ENCODE measurements around the gene GLI2. TPM values are rescaled to one million over a fixed set of nuclear protein-coding genes. Genes with fewer than 3 reads are reported as not detected.

Gene GLI2
- total RNA-seq, 2 donors from 2014 or later: 4.9 to 5.4 TPM

DNA sequence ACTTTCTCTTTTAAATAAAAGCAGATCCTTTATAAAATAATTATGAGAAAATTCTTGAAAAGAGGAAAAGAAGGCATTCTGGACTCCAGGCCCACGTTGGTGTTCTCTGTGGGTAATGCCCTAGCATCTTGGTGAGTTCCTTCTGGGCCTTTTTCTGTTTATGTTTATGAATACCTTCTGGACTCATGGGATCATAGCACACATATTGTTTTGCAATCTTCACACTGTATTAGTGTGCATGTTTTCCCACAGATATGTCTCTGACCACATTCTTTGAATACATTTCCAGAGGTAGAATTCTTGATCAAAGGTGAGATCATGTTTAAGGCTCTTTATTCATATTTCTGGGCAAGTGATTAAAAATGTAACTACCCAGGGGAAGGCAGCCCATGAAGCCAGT lies 15.9 kb downstream of the GLI2 start:
- H3K36me3 ChIP-seq: no peaks in the 10 kb centered on the region
- ATAC-seq (ENCODE audit: insufficient number of reproducible peaks, low FRiP score, low read depth) (no peak), DNase-seq (ENCODE audit: low spot score) (no peak)
- no peaks in the 10 kb centered on the region for H3K9me3 ChIP-seq
- no peak overlapping the region for H3K4me3 ChIP-seq
- peaks cover 0 to 9% of the 10 kb centered on the region in 2 donors for H3K4me1 ChIP-seq (ENCODE audit: control insufficient read depth in 1 of 2, low read depth in 2 of 2)
- H3K27ac ChIP-seq: no peak overlapping the region
- TF ChIP-seq, protein P1, sequence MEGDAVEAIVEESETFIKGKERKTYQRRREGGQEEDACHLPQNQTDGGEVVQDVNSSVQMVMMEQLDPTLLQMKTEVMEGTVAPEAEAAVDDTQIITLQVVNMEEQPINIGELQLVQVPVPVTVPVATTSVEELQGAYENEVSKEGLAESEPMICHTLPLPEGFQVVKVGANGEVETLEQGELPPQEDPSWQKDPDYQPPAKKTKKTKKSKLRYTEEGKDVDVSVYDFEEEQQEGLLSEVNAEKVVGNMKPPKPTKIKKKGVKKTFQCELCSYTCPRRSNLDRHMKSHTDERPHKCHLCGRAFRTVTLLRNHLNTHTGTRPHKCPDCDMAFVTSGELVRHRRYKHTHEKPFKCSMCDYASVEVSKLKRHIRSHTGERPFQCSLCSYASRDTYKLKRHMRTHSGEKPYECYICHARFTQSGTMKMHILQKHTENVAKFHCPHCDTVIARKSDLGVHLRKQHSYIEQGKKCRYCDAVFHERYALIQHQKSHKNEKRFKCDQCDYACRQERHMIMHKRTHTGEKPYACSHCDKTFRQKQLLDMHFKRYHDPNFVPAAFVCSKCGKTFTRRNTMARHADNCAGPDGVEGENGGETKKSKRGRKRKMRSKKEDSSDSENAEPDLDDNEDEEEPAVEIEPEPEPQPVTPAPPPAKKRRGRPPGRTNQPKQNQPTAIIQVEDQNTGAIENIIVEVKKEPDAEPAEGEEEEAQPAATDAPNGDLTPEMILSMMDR (IDR thresholded peaks at IDR 0.05): no peak
- H3K27me3 ChIP-seq (replicated peaks; ENCODE audit: insufficient read depth): no peaks in the 10 kb centered on the region

DNA sequence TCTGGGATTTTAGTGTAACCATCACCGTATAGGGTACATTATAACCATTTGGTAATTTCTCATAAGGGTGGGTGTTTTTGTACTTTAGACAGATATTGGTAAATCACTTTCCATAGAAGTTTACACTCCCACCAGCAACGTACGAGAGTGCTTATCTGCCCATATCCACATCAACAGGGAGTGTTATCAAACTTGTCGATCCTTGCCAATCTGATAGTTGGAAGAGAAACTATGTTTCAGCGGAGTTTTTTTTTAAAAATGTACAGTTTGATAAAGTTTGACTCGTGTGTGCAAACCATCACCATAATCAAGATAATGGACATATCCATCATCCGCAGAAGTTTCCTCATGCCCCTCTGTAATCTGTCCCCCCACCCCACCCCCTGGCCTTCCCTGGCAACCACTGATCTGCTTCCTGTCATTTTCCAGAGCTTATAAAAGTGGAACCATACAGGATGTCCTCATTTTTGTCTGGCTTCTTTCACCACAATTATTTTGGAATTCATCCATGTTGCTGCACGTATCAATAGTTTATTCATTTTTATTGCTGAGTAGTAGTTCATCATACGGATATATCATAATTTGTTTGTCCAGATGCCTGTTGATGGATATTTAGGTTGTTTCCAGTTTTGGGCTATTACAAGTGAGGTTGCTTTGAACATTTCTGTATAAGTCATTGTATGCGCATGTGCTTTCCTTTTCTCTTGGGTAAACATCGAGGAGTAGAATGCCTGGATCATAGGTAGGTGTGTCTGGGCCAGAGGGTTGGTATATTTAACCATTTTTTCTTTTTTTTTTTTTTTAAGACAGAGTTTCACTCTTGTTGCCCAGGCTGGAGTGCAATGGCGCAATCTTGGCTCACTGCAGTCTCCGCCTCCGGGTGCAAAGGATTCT lies 18.6 kb downstream of the GLI2 start:
- Histone ChIP-seq H3K27me3 (replicated peaks; ENCODE audit: insufficient read depth) (no peaks in the 10 kb centered on the region), H3K4me1 (ENCODE audit: control insufficient read depth in 1 of 2, low read depth in 2 of 2) (peaks cover 4 to 31% of the 10 kb centered on the region in 2 donors), H3K4me3 (no peak overlapping the region), H3K9me3 (no peaks in the 10 kb centered on the region), H3K27ac (no peak overlapping the region), H3K36me3 (no peaks in the 10 kb centered on the region)
- DNase-seq (ENCODE audit: low spot score) (no peak), ATAC-seq (ENCODE audit: insufficient number of reproducible peaks, low FRiP score, low read depth) (no peak)
- TF ChIP-seq, protein P1 (IDR thresholded peaks at IDR 0.05): no peak

DNA sequence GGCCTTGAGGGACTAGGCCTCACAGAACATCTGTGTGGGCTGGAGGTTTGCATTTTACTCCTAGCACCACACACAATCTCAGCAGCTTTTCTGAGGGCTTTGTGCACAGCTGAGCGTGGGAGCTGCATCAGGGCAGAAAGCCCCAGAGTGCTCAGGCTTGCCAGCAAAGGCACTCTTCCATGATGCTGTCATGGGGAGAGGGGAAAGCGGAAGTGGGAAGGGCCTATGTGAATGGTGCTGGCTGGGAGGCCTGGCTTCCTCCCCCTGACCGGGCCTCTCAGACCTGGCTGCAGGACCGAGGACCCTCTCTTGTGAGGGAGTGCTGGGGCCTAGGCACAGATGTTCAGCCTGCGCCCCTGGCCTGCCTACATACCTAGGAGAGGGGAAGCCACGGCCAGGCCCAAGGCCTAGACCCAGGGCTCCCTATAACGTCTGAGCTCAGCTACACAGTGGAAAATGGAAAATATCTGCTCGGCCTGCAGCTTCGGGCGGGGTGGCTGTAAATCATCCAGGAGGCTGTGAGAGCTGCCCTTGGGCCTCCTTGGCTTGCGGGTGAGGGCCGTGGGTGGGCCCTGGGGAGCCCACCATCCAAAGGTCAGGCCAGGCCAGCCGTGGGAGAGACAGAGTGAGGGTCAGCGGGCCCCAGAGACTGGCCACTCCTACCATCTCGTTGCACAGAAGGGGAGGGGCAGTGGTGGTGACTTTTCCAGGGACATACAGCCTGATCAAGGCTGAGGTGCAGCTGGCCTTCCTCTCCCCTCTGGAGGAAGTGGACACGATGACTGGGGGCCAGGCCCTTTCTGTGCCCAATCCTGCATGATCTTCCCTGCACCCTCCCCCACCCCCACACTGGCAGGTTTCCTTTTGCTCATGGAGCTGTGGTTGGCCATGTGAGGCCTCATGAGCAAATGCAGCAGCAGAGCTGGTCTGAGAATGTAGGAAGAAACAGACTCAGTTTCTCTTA lies 22.8 kb downstream of the GLI2 start:
- peak overlapping the region; percentile 30 to 40 for H3K27ac ChIP-seq
- TF ChIP-seq, protein P1 (IDR thresholded peaks at IDR 0.05): no peak
- no peak for DNase-seq (ENCODE audit: low spot score)
- H3K4me1 ChIP-seq (ENCODE audit: control insufficient read depth in 1 of 2, low read depth in 2 of 2): peaks cover 4 to 43% of the 10 kb centered on the region in 2 donors
- H3K4me3 ChIP-seq: no peak overlapping the region
- no peaks in the 10 kb centered on the region for H3K9me3 ChIP-seq
- no peaks in the 10 kb centered on the region for H3K36me3 ChIP-seq
- no peak for ATAC-seq (ENCODE audit: insufficient number of reproducible peaks, low FRiP score, low read depth)
- no peaks in the 10 kb centered on the region for H3K27me3 ChIP-seq (replicated peaks; ENCODE audit: insufficient read depth)

DNA sequence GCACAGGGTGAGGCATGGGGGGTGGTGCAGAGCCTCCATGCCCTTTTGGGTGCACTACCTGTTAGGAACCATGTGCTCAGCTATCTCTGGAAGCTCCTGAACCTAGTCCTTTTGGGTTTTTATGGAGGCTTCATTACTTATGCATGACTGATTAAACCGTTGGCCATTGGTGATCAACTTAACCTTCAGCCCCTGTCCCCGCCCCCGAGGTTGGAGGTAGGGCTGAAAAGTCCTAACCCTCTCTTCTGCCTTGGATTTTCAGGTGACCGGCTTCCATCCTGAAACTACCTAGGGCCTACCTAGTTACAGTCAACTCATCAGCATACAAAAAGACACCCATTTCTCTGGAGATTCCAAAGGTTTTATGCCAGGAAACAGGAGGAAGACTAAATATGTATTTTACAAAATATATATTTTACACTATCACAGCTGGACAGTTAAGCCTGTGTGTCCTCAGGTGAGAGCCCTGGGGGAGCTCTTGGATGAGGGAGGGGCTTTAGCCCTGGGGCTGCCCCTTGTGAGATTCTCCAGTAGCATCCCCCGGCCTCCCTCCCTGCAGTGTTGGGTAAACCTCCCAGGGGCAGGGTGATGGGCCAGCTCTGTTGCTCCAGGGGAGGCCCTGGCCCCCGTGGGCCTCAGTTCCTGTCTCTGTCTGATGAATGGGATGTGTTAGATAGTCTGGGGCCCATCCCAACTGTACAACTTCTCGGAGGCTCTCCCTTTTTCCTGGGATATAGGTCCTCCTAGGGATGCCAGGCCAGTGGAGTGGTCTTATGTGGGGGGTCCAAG lies 24.1 kb downstream of the GLI2 start:
- DNase-seq (ENCODE audit: low spot score) (no peak), ATAC-seq (ENCODE audit: insufficient number of reproducible peaks, low FRiP score, low read depth) (no peak)
- Histone ChIP-seq H3K4me3 (no peak overlapping the region), H3K27ac (no peak overlapping the region), H3K9me3 (no peaks in the 10 kb centered on the region), H3K4me1 (ENCODE audit: control insufficient read depth in 1 of 2, low read depth in 2 of 2) (peaks cover 4 to 44% of the 10 kb centered on the region in 2 donors), H3K36me3 (no peaks in the 10 kb centered on the region), H3K27me3 (replicated peaks; ENCODE audit: insufficient read depth) (no peaks in the 10 kb centered on the region)
- TF ChIP-seq, protein P1 (IDR thresholded peaks at IDR 0.05): no peak

All from thoracic aorta (tissue), 2 donors.